VCaP (cell line): ENCODE measurements around the gene PLPPR5.
"Not testable (repeated sequence)": the region's sequence is repeated elsewhere in the genome, so short reads cannot be mapped to it uniquely, and the experiment has no call there.

ENCODE experiments used
- H3K27ac ChIP-seq: fragments of 450-650 bp; 2 replicates; pipeline ENCODE4 v1.5.1; 2017
- TF ChIP-seq, protein P1 (sequence below): fragments of 450-650 bp; conservative IDR thresholded peaks from 2 replicates; pipeline ENCODE4 v1.5.1; 2017; ENCODE audit warnings: mild to moderate bottlenecking, moderate library complexity

The PLPPR5 gene, protein sequence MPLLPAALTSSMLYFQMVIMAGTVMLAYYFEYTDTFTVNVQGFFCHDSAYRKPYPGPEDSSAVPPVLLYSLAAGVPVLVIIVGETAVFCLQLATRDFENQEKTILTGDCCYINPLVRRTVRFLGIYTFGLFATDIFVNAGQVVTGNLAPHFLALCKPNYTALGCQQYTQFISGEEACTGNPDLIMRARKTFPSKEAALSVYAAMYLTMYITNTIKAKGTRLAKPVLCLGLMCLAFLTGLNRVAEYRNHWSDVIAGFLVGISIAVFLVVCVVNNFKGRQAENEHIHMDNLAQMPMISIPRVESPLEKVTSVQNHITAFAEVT

DNA sequence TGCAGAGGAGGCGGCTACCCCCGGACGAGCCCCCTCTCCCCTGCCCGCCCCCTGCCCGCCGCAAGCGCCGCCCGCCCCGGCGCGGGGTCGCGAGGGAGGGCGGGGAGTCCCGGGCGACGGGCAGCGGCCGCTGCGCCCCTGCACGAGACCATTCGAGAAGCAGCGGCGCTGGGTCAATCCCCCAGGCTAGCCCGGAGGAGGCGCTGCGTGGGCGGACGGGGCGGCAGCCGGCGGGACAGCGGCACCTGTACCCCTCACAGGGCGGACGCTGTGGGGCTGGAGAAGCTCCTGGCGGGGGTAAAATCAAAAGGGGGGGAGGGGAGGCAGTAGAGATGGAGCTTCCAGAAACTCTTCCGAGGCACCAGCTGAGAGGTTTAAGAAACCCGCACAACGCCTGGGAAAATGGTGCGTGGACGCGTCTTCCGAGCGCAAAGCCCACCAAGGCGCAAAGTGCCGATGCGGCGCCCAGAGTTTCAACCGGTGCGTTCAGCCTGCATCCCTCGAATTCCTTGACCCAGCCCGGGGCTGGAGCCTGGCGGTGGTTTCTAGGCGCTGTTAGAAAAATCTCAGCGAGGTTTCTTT, at the start of gene PLPPR5:
PLPPR5 (minus strand) TSS at position 1 of the 582 bp plus-strand sequence. CDS start 190 bp downstream, outside the sequence.
- TF ChIP-seq, protein P1, sequence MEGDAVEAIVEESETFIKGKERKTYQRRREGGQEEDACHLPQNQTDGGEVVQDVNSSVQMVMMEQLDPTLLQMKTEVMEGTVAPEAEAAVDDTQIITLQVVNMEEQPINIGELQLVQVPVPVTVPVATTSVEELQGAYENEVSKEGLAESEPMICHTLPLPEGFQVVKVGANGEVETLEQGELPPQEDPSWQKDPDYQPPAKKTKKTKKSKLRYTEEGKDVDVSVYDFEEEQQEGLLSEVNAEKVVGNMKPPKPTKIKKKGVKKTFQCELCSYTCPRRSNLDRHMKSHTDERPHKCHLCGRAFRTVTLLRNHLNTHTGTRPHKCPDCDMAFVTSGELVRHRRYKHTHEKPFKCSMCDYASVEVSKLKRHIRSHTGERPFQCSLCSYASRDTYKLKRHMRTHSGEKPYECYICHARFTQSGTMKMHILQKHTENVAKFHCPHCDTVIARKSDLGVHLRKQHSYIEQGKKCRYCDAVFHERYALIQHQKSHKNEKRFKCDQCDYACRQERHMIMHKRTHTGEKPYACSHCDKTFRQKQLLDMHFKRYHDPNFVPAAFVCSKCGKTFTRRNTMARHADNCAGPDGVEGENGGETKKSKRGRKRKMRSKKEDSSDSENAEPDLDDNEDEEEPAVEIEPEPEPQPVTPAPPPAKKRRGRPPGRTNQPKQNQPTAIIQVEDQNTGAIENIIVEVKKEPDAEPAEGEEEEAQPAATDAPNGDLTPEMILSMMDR, result no peak

DNA sequence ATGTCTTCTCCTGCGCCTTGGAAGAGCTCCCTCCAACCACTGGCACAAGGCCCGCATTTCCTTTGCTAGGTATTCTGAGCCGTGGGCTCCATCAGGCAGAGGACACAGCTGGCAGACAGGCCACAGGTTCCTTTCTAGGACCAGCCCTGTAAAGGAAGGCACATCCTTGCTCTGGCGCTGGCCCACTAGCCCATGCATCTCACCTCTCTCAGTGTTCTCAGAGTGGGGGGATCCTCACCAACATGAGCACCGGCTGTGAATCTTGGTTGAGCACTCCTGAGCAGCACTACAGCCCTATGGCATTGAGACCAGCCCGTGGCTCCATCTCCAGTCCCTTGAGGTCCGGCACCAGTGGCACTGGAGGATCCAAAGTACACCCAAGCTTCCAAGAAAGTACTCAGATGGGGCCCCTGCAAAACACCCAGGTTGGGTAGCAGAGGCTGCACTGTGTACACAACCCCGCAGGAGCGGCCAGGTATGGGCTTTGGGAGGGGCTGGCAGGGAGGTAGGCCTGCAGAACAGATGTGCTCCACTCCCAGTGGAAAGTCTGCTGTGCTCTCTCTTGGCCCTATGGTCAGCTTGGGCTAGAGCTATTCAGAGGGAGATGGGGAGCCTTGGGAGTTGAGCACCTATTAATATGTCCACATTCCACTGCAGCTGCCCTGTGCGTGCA, 47.1 kb upstream of the PLPPR5 start:
- TF ChIP-seq, protein P1, result no peak
- H3K27ac ChIP-seq, result no peak overlapping the region

More for the DNA sequence above, at the start of gene PLPPR5:
- H3K27ac ChIP-seq, result no peak within 1 kb of the TSS

DNA sequence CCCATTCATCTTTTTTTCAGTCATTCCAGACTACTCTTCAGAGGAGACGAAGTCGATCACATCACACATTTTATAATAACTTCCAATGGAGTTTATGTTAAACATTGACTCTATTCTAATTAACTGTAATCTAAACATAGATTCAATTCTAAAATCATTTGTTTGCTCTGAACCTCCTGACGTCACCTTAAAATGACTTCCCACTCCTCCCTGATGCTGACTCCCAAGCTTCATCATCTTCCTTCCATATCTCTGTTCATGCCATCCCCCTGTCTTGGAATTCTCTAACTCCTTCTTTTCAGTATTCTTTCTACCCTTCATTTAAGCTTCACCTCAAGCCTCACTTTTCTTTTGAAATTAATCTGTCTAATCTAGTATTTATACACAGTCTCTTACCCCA, 45.1 kb upstream of the PLPPR5 start:
- TF ChIP-seq, protein P1, result no peak
- H3K27ac ChIP-seq, result no peak overlapping the region

DNA sequence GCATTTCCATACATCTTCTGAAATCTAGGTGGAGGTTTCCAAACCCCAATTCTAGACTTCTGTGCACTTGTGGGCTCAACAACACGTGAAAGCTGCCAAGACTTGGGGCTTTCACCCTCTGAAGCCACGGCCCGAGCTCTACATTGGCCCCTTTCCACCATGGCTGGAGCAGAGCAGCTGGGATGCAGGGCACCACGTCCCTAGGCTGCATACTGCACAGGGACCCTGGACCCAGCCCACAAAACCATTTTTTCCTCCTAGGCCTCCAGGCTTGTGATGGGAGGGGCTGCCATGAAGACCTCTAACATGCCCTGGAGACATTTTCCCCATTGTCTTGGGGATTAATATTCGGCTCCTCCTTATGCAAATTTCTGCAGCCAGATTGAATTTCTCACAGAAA, 32.1 kb upstream of the PLPPR5 start:
- not testable (repeated sequence) for H3K27ac ChIP-seq

DNA sequence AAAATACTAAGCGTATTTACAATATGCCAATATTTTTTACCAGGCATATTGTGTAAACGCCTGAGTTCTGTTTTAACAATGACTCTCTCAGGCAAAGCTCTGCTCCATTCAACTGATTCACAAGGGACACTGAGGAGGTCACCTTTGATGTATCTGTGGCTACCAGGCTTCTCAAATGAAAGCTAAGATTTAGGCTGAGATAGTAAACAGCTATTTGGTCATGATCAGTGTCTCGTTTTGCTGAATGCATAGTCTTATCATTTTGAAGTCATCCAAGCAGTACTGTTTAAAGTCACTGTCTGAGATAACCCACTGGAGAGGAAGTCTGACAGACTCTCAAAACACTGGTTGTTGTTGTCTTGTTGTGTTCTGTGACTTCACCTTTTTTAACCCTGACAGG, 13.7 kb upstream of the PLPPR5 start:
- H3K27ac ChIP-seq, result no peak overlapping the region
- TF ChIP-seq, protein P1, result no peak

DNA sequence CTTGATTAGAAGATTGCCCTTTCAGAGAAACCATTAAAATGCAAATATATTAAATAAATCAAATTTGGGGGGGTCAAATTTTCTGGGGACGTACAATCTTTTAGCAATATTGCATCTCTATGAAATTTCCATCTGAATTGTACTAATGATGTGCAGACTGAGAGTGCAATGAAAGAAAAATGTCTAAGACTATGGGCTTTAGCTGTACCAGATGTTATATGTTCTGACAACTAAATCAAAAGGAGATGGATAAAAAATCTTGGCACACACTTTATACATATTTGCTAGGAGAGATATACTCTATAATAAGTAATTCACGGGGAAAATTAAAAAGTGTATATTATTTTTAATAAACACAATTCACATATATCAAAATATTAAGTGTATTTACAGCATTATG, 13.0 kb upstream of the PLPPR5 start:
- TF ChIP-seq, protein P1, result no peak
- H3K27ac ChIP-seq, result no peak overlapping the region

DNA sequence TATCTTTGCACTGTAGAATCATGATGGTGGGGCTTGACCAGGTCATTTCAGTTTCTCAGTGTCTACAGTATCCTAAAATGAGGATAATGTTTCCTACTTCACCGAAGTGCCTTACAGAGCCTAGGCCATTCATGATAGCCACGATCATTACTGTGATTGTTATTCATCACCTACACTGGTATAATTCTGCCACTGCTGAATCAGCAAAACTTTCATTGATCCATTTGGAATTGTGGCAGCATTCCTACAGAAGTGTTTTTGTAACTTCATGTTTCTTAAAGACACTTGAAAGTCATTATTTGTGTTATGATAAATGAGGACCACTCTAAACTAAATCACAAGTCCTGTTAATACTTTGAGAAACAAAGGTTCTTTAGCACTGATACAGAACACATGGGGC, 6.0 kb upstream of the PLPPR5 start:
- TF ChIP-seq, protein P1, result no peak
- H3K27ac ChIP-seq, result no peak overlapping the region
